K562 treated with DMSO at 1 percent for 48 hours (cell line): ENCODE measurements around the gene MAMSTR. TPM values are rescaled to one million over a fixed set of nuclear protein-coding genes. Genes with fewer than 3 reads are reported as not detected.

Experiments
- total RNA-seq: library from RNA; unstranded; fragments of 300-600 nt; gene quantifications from 2 replicates; pipeline ENCODE4 v1.2.3, GENCODE V29; 2022; ENCODE audit warnings: low replicate concordance; ENCODE audit errors: extremely low read depth

Gene MAMSTR
- total RNA-seq: not detected in 2 replicates

DNA sequence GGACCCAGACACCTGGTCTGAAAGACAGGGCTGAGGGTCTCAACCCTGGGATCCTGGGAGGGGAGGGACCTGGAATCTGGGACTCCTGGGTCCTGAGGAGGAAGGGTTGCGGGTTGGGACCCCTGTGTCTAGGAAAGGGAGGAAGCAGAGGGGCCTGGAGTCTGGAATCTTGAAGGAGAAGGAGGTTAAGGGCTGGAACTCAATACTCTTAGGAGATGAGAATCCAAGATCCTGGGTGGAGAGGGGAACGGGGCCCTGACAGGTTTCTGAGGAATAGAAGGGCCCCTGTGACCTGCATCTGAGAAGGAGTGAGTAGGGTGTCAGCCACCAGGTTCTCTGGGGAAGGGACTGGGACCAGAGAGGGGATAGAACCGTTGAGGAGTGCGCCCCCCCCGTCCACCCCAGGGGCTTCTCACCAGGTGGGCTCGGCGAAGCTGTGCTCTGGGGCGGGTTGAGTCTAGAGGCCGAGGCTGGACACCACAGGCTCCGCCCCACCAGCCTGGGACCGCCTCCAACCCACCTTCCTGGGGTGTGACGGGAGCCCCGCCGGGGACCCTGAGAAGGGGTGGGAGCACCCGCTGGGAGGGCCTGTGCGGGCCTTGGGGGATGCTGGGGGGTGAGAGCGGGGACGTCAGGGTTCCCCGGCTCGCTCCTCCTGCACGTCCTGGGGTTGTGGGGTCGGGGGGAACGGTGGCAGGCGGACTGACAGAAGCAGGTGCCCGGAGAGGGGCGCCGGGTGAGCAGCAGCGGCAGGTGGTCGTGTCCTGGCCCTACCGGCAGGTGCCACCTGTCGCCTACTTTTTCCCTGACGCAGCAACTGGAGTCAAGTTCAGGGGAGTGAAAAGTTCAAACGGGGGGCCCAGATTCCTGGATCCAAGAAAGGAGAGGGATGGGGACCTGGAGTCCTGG lies at the start of gene MAMSTR:
Gene MAMSTR, minus strand, starts transcription at position 463 of the 909 bp plus-strand sequence. CDS start 694 bp downstream, outside the sequence.

DNA sequence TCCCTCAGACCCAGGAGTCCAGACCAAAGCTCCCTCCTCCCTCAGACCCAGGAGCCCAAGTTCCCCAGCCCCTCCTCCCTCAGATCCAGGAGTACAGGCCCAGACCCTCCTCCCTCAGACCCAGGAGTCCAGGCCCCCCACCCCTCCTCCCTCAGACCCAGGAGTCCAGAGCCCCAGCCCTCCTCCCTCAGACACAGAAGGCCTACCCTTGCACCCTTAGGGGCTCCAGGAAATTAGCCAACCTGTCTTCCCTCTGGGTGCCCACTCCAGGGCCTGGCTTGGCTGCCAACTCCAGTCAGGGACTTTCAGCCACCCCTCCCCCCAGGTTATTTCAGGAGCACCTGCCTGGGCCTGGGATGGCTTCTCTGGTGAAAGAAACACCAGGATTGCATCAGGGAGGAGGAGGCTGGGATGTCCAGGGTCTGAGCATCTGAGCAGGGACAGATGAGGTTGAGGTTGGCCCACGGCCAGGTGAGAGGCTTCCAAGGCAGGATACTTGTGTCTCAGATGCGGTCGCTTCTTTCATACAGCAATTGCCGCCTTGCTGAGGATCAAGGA lies 35.6 kb upstream of the MAMSTR start, which contains the start of gene FGF21:
Gene FGF21, plus strand, starts transcription at position 441 of the 558 bp plus-strand sequence. CDS start 713 bp downstream, outside the sequence.

DNA sequence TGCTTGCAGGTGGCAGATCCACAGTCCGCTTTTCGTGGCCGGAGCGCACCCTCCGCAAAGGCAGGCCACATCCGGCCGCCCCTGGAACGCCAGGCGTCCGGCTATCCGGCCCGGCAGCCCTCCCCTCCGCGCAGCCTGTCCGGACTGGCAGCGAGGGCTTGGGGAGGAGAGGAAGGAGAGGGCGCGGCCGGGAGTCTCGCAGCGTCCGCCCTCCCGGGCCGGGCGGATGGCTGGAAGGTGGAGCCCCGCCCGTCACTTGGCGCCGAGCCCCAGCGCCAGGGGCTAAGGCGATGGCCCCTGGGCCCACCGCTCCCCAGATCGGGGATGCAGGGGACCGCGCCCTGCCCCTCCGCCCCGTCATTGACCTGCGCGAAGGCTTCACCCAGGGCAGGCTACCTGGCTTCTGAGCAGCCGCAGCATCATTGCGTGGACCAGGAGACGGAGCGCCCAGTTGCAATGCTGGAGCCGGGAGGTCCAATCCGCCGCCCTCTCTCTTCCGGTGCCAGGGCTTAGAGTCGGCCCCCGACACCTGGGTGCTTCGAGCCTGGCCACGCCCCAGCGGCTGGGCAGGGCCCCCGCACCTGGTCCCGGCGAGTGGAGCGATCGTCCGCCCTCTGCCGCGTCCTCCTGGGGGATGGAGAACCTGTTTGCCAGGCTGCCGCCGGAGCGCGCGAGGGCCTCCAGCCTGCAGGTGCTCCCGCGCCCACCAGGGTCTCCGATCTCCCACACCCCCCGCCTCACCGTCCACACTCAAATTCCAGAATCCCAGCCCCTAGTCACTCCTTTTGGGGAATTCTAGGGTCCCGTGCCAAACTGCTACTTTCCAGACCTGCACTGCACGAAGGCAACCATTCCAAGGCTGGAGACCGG lies 33.2 kb upstream of the MAMSTR start, which contains the start of gene FUT1:
Gene FUT1, minus strand, starts transcription at position 146 of the 870 bp plus-strand sequence. CDS start 1,360 bp downstream, outside the sequence.

DNA sequence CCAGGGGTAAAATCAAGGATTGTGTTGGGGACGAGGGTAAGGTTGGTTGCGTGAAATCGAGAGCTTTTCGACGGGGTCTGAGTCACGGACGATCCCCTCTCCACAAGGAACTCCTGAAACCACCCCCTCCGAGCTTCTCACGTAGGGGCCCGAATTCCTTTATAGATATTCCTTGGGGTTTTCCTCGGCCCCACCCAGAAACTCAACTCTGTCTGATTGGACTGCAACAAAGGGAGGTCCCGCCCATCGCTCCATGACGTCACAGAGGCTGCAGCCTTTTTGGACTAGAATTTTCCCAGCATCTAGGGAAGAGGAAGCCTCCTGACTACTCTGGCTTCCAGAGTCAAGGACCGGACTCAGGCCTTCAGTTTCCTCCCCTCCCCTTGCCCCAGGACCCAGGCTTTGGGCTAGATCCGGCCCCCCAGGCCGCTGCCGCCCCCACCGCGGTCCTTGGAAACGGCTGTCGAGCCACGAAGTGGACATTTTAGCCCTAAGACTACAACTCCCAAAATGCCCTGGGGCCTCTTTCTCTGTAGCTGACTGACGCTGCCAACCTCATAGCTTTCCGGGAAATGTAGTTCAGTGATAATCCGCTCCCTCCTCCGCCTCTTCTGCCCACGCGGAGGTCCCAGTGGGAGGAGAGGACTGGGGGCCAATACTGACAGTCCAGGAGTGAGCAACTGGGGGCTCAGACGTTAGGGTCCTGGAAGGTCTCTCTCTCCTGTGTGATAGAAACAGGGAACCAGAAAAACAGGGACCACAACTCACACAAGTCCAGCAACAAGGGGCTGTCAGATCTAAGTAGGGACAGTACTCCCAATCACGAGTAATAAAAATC lies 27.4 kb upstream of the MAMSTR start, which contains the start of gene IZUMO1:
Gene IZUMO1, minus strand, starts transcription at position 172 of the 838 bp plus-strand sequence. CDS start 1,050 bp downstream, outside the sequence.

GRCh38 chr19:48740164-48740972 lies 20.8 kb upstream of the MAMSTR start, which contains the start of gene RASIP1:
TSS of gene RASIP1 (minus strand) at chr19:48740610. CDS start at chr19:48740282, 328 bp downstream.

DNA sequence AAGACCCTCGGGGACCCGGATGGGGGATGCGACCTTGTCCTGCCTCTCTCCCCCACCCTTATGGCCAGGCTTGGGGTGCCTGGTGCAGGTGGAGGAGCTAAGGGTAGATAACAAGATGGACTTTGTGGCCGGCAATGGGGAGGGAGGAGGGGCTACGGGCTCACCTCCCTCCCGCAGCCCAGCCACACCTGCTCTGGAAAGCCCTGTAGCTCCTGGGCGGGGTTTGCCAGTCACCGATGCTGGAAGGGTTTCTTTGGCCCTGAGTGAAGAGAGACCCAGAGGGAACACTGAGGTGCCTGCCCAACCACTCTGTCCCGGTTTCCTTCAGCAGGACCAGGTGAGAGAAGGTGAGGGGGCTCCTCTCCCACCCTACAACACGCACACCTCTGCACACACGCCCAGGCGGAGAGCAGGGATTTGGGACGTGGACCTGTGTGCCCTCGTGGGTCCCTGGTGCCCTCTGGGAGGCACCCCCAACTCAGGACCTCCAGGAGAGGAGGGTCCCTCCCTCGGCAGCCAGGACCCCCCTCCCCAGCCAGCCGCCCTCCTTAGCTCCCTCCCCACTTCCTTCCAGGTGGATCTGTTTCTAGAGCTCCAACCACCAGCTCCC lies 23.7 kb downstream of the MAMSTR start, which contains the start of gene FUT2:
Gene FUT2, plus strand, starts transcription at position 229 of the 610 bp plus-strand sequence. CDS start 6,986 bp downstream, outside the sequence.

DNA sequence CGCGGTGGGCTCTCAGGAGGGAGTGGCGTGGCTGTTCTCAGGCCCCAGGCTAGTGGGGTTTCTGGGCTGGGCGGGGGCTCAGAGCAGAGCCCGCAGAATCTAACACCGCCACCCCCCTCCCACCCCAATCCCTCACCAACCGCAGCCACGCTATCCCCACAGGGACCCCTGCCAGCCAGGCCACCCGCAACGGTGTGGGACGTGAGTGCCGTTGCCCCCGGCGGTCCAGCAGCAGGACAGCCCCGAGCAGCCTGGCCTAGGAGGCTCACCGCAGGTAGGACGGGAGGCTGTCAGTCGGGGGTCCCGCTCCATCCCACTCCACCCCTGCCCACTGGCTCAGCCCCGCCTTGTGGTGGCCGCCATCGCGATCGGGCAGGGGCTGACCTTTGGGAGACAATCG lies 46.5 kb downstream of the MAMSTR start, which contains the start of gene NTN5:
Gene NTN5, minus strand, starts transcription at position 24 of the 400 bp plus-strand sequence. CDS start 2,031 bp downstream, outside the sequence.

Other genes starting within 250 kb of the MAMSTR start
- not detected in 2 replicates for gene LMTK3, start 207.9 kb downstream of the MAMSTR start, total RNA-seq
- gene SULT2B1, start 167.6 kb downstream of the MAMSTR start, total RNA-seq: not detected in 2 replicates
- gene SPACA4, start 113.0 kb downstream of the MAMSTR start, total RNA-seq: not detected in 2 replicates
- gene FAM83E, start 104.6 kb downstream of the MAMSTR start, total RNA-seq: not detected in 2 replicates
- 1,825 and 4,740 TPM in 2 replicates for gene RPL18, start 100.5 kb downstream of the MAMSTR start, total RNA-seq
- gene SPHK2, start 100.2 kb downstream of the MAMSTR start, total RNA-seq: not detected in 2 replicates
- not detected in 2 replicates for gene DBP, start 82.3 kb downstream of the MAMSTR start, total RNA-seq
- gene CA11, start 73.5 kb downstream of the MAMSTR start, total RNA-seq: not detected in 2 replicates
- gene NTN5, start 46.7 kb downstream of the MAMSTR start, total RNA-seq: not detected in 2 replicates
- not detected in 2 replicates for gene FUT2, start 23.8 kb downstream of the MAMSTR start, total RNA-seq
- not detected in 2 replicates for gene RASIP1, start 20.9 kb upstream of the MAMSTR start, total RNA-seq
- gene IZUMO1, start 27.2 kb upstream of the MAMSTR start, total RNA-seq: not detected in 2 replicates
- not detected in 2 replicates for gene FUT1, start 32.9 kb upstream of the MAMSTR start, total RNA-seq
- gene FGF21, start 35.8 kb upstream of the MAMSTR start, total RNA-seq: not detected in 2 replicates
- gene BCAT2, start 91.3 kb upstream of the MAMSTR start, total RNA-seq: not detected in 2 replicates
- not detected in 2 replicates for gene HSD17B14, start 116.8 kb upstream of the MAMSTR start, total RNA-seq
- gene PLEKHA4, start 148.9 kb upstream of the MAMSTR start, total RNA-seq: not detected in 2 replicates
- not detected in 2 replicates for gene PPP1R15A, start 152.7 kb upstream of the MAMSTR start, total RNA-seq
- gene TULP2, start 179.0 kb upstream of the MAMSTR start, total RNA-seq: not detected in 2 replicates
- 924 and 1,522 TPM in 2 replicates for gene NUCB1, start 180.6 kb upstream of the MAMSTR start, total RNA-seq
- not detected in 2 replicates for gene DHDH, start 214.0 kb upstream of the MAMSTR start, total RNA-seq
- not detected in 2 replicates for gene BAX, start 235.2 kb upstream of the MAMSTR start, total RNA-seq
- gene FTL, start 245.6 kb upstream of the MAMSTR start, total RNA-seq: 5,393 and 6,511 TPM in 2 replicates